Panc1 (cell line): Measurements from ENCODE around the gene DAB2IP. TPM values are rescaled to one million over a fixed set of nuclear protein-coding genes. Genes with fewer than 3 reads are reported as not detected.

Source experiments
- ATAC-seq: fragments of 200-7000 bp; cut with Tn5 transposase; 2 replicates; pipeline ENCODE4 v1.9.1; 2020; ENCODE audit warnings: mild to moderate bottlenecking, moderate library complexity
- BruUV-seq: library from RNA; stranded (reverse); fragments of 400-500 nt; replicated peaks from 2 replicates; lab custom pipeline; 2021; lab: Mats Ljungman, UMichigan
- CTCF ChIA-PET: fragments of 300-600 bp; sonication (Branson Sonifier 250); formaldehyde crosslinking; loops from one replicate; lab custom pipeline; 2022; ENCODE audit warnings: antibody characterized with exemption; lab: Charles Lee
- POLR2A ChIA-PET: fragments of 300-600 bp; sonication (Branson Sonifier 250); formaldehyde crosslinking; loops from one replicate; lab custom pipeline; 2022; ENCODE audit warnings: antibody characterized with exemption; lab: Charles Lee
- DNase-seq: peaks from one replicate; pipeline ENCODE4 v3.0.0-alpha.2; 2010; ENCODE audit warnings: low read depth, low spot score
- H3K27ac ChIP-seq: 2 replicates; pipeline ENCODE4 v1.5.1; 2011; ENCODE audit warnings: mild to moderate bottlenecking, low read length, inconsistent platforms
- H3K27me3 ChIP-seq: fragments of 200-500 bp; sonication (Bioruptor generic); 2 replicates; pipeline ENCODE4 v1.6.0; 2014; ENCODE audit warnings: low read length, inconsistent platforms; ENCODE audit not compliant: control insufficient read depth, insufficient read depth
- H3K36me3 ChIP-seq: fragments of 200-500 bp; sonication (Bioruptor generic); 2 replicates; pipeline ENCODE4 v1.5.1; 2014; ENCODE audit warnings: inconsistent platforms, mild to moderate bottlenecking, low read length, moderate library complexity; ENCODE audit not compliant: control insufficient read depth, insufficient read depth
- H3K4me1 ChIP-seq: 2 replicates; pipeline ENCODE4 v1.5.1; 2011; ENCODE audit warnings: inconsistent platforms, mild to moderate bottlenecking, low read length, moderate library complexity; ENCODE audit not compliant: control insufficient read depth, insufficient read depth
- H3K4me3 ChIP-seq, 2 experiments: 2 replicates each; pipeline ENCODE4 v1.5.1; 2011 to 2012; ENCODE audit warnings: low read depth in 2 of 2, low read length in 2 of 2, mild to moderate bottlenecking in 2 of 2, inconsistent platforms in 1 of 2, moderate library complexity in 1 of 2
- H3K9me3 ChIP-seq: fragments of 200-500 bp; sonication (Bioruptor generic); 2 replicates; pipeline ENCODE4 v1.5.1; 2014; ENCODE audit warnings: low read depth, mild to moderate bottlenecking, inconsistent platforms, low read length, moderate library complexity; ENCODE audit not compliant: control insufficient read depth, insufficient read depth
- CTCF ChIP-seq: fragments of 450-650 bp; IDR thresholded peaks from 2 replicates; pipeline ENCODE4 v1.5.1; 2017; ENCODE audit warnings: mild to moderate bottlenecking
- POLR2AphosphoS5 ChIP-seq: IDR thresholded peaks from 2 replicates; pipeline ENCODE4 v1.6.1; 2012; ENCODE audit warnings: mild to moderate bottlenecking, low read depth, low read length, moderate library complexity
- REST ChIP-seq, 2 experiments: IDR thresholded peaks; 2 replicates each; pipeline ENCODE4 v1.6.1; 2011 to 2012; ENCODE audit warnings: low read depth in 2 of 2, control low read depth in 1 of 2, low read length in 1 of 2, mild to moderate bottlenecking in 1 of 2, moderate library complexity in 1 of 2; ENCODE audit not compliant: insufficient read depth in 1 of 2
- SIN3A ChIP-seq: IDR thresholded peaks from 2 replicates; pipeline ENCODE4 v1.6.1; 2012; ENCODE audit warnings: low read depth, mild to moderate bottlenecking, low read length, moderate library complexity, borderline replicate concordance; ENCODE audit not compliant: insufficient read depth
- TCF7L2 ChIP-seq: IDR thresholded peaks from 2 replicates; pipeline ENCODE4 v1.6.1; 2011; ENCODE audit warnings: mild to moderate bottlenecking, low read depth, low read length, inconsistent platforms
- in situ Hi-C: cut with HindIII; loops from 2 replicates; pipeline ENCODE4 v1.10.0; 2016; ENCODE audit warnings: low sequenced_read_pairs, low pct_unique_long_range_greater_than_20kb
- intact Hi-C: fragments of 100-400 bp; cut with micrococcal nuclease; formaldehyde crosslinking; loops from one replicate; pipeline ENCODE4 v1.10.0; 2022; ENCODE audit not compliant: unreplicated experiment
- total RNA-seq: library from RNA; stranded (reverse); gene quantifications from one replicate; pipeline ENCODE4 v1.2.1, GENCODE V29; 2021; ENCODE audit not compliant: unreplicated experiment

Gene DAB2IP
- total RNA-seq, 1 experiment from 2014 or later = 18.4 TPM

- Histone ChIP-seq H3K9me3 (no peaks in the 10 kb centered on the region), H3K4me3 (no peak overlapping the region), H3K4me1 (no peaks in the 10 kb centered on the region), H3K27ac (no peak overlapping the region), H3K36me3 (no peaks in the 10 kb centered on the region), H3K27me3 (no peaks in the 10 kb centered on the region)
- ChIA-PET CTCF (no interaction called here), POLR2A (no interaction called here)
- in situ Hi-C loops = no loop called here
- DNase-seq = no peak
- TF ChIP-seq SIN3A (no peak), POLR2AphosphoS5 (no peak), REST (IDR thresholded peaks at IDR 0.05; ENCODE audit: insufficient read depth in 1 of 2, low read depth in 2 of 2, low read length in 1 of 2) (no peak), TCF7L2 (no peak), CTCF (no peak)
- intact Hi-C loops = no loop called here
- BruUV-seq = no TSS peak
- ATAC-seq = no peak
Measured at GRCh38 chr9:121767171-121767769, 115.8 kb downstream of the DAB2IP start.

GRCh38 chr9:121768416-121769015 is 117.1 kb downstream of the DAB2IP start:
- TF ChIP-seq POLR2AphosphoS5 (no peak), TCF7L2 (no peak), CTCF (no peak), REST (IDR thresholded peaks at IDR 0.05; ENCODE audit: insufficient read depth in 1 of 2, low read depth in 2 of 2, low read length in 1 of 2) (no peak)
- DNase-seq (no peak), ATAC-seq (no peak)
- Histone ChIP-seq H3K36me3 (no peaks in the 10 kb centered on the region), H3K27ac (no peak overlapping the region), H3K4me1 (no peaks in the 10 kb centered on the region), H3K4me3 (no peak overlapping the region), H3K27me3 (no peaks in the 10 kb centered on the region), H3K9me3 (no peaks in the 10 kb centered on the region)
- CTCF ChIA-PET = no interaction called here
- in situ Hi-C loops (no loop called here), intact Hi-C loops (no loop called here)
- POLR2A ChIA-PET = no interaction called here
- no TSS peak for BruUV-seq
